ENCODE measurements around the gene SPATS2. TPM values are rescaled to one million over a fixed set of nuclear protein-coding genes. Genes with fewer than 3 reads are reported as not detected.
"Not testable (repeated sequence)": the region's sequence is repeated elsewhere in the genome, so short reads cannot be mapped to it uniquely, and the experiment has no call there.

Gene SPATS2
- total RNA-seq, 1 experiment from 2014 or later, result 32.3 TPM

DNA sequence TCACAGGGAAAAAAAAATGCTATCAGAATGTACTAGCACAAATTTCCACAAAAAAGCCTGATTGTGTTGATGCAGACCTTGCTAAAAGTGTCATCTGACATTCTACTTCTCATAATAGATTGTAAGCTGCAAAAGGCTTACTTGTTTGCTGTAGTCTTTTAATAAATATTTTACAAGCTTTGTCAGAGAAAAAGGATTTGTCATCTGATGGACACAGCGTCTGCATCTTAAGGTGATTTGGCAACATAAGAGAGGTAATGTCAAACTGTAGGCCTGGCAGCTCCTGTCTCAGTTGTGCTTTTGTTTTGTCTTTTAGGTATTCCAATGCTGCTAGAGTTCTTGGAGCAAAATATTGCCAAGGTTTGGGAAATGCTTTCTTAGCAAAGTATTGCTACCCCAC lies 145.3 kb downstream of the SPATS2 start:
- no peak for DNase-seq (ENCODE audit: low read depth)

DNA sequence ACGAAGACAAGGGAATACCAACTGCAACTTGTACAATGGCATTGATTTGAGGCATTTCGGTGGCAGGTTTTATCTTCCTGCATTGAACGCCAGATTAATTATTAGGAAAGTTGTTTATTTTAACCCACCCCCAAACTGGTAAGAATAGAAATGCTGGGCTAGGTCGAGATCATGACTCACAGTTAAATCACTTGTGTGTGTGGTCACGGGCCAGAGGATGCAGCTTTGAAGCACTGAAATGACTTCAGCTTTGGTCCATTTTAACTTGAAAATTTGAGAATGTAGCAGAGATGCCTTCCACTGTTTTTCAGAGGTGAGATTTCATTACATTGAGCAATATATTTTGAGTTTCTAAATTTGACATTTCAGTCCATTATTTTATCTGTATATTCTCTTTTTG lies 148.0 kb downstream of the SPATS2 start:
- peak; percentile 75 for DNase-seq (ENCODE audit: low read depth)

DNA sequence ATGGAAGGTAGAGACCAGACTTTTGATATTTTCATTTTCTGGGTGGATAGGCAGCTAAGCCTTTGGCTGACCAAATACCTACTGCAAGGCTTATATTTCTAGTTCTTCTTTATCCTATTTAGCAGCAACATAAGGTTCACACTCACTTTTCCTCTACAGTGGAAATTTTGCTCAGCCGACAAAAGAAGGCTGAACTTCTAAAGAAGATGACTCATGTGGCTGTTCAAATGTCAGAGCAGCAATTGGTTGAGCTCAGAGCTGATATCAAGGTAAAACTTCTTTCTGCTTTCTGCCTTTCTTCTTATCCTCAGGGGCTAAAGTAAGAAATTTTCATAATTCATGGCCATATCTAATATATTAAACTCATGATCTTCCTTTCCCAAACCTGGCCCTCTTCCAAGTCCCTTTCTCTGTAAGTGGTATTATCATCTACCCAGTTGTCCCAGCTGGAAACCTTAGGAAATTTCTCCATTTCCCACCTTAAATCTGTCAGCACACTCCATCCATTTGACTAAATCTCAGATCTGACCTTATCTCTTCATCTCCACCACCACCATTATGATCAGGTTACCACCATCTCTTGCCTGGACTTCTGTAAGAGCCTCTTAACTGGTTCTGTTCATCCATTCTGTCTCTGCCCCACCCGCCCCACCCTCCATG lies 151.8 kb downstream of the SPATS2 start:
- DNase-seq (ENCODE audit: low read depth), result peak; percentile 39

DNA sequence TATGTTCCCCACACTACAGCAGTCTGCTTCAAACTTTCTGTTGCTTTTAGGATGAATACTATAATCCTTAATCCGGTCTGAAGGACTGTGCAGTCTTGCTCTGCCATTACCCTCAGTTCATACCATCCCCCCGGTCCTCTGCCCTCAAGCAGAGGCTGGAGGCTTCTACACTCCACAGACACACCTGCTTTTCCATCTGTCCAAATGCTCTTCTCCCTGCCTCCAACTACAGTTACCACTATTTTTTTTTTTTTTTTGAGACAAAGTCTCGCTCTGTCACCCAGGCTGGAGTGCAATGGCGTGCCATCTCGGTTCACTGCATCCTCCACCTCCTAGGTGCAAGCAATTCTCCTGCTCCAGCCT lies 152.3 kb downstream of the SPATS2 start:
- no peak for DNase-seq (ENCODE audit: low read depth)

DNA sequence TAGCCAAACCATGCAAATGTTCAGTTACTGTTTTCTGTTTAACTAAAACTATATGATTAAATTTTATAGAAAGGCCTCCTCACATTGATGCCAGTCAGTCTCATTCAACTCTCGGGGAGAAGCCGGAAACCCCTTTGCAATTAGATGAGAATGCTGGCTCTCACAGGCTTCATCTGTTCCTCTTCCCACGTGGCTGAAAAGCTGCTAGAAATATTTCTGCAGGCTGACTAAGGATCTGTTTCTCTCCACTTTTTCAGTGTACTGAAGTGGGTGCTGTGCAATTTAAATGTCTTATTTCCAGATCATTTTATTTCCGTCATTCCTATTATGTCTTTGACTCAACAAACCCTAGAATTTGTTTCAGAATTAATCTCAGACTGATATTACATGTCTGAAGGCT lies 154.1 kb downstream of the SPATS2 start:
- no peak for DNase-seq (ENCODE audit: low read depth)

DNA sequence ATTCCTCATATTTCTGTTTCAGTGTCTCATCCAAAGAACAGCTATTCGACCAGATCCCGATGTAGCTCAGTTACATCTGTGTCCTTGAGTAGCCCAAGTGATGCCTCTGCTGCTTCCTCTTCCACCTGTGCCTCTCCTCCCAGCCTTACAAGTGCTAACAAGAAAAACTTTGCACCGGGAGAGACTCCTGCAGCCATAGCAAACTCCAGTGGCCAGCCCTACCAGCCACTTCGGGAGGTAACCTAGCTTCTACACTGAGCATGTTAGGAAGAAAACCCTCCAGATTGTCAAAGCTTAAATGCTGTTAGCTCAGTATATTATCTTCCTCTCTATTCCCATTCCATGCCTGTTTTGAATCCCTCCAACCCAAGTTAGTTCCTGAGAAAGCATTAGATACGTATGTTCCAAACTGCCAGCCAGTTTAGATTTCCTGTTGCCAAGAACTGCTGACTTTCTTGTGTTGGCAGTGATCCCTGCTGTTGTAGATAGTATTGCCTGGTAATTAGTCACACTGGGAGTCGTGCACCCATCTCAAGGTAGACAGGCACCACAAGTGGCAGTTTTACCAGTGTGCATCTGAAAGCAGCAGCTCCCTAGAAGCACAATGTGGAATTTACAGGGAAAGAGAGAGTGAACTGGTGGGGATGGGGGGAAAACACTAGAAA lies 157.5 kb downstream of the SPATS2 start:
- no peak for DNase-seq (ENCODE audit: low read depth)

DNA sequence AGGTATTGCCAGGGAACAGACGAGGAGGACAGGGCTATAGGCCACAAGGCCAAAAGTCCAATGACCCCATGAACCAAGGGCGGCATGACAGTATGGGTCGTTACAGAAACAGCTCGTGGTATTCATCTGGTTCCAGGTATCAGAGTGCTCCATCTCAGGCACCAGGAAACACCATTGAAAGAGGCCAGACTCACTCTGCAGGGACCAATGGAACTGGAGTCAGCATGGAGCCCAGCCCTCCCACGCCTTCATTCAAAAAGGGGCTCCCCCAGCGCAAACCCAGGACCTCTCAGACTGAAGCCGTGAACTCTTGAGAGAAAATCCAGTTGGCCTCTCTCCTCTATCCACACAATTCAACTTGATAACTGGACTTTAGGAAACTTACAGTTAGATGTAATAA lies 158.7 kb downstream of the SPATS2 start:
- no peak for DNase-seq (ENCODE audit: low read depth)

DNA sequence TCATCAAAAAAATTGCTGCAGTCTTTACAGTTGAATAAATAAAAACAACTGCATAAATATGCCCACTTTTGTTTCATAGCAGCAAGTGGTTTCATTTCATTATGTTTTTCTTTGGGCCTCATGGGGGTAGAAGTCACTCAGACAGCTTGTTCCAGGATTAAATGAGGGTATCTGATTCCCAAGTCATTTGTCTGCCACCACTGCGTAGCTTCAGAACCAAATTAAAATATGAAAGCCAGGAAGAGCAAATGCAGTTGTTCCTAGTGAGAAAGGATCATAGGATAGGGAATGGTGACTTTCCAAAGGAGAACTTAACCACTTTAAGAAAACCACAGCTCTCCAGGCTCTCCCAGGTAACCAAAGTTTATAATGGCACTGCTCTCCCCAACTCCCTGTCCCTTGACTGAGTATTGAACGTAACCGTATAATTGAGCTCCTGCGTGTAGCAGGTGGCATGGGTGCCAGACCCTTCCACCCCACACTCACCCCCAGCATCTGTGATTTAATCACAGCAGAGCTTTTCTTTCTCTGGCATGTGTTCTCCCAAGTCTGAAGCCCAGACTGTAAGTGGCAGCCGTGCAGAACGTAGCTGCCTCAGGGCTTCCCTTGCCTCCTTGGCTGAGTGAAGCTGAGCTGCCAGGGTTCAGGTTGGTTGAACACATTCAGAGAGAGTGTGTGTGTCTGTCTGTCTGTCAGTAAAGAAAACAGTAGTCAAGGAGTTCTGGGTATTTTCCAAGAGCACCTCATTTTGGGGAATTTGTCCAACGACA lies 160.3 kb downstream of the SPATS2 start:
- no peak for DNase-seq (ENCODE audit: low read depth)

DNA sequence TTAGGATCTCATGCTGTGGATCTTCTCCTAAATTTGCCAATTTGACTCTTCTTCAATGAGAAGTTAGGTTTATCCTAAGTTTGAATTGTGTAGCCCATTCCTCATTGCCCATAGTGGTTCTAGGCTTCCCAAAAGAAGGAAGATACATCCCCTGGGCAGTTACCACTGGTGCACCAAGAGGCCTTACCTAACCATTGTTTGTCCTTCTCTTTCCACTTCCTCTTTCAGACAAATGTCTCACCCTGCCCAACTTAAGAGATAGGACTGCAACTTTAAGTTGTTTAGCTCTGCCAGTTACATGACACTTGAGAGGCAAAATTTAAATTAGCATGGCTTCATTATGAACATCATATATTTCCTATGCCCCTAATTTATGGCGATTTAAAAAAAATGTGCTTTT lies 162.2 kb downstream of the SPATS2 start:
- no peak for DNase-seq (ENCODE audit: low read depth)

DNA sequence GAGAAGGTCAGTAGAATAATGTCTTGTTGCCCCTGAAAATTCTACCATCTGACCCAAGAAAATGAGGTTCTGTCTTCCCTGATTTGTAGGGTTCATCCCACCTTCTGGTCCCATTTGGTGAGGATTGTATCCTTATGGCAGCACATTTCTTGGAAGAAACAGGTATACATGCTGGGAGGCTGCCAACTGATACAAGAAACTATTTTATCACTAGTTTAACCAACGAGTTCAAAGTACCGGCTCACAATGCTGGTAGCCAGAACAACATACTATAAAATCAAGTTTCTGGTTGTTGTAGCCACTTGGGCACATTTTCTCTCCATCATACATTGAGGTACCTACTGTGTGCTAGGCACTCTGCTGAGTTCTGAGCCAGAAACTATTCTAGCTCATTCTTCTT lies 164.5 kb downstream of the SPATS2 start:
- DNase-seq (ENCODE audit: low read depth), result no peak

DNA sequence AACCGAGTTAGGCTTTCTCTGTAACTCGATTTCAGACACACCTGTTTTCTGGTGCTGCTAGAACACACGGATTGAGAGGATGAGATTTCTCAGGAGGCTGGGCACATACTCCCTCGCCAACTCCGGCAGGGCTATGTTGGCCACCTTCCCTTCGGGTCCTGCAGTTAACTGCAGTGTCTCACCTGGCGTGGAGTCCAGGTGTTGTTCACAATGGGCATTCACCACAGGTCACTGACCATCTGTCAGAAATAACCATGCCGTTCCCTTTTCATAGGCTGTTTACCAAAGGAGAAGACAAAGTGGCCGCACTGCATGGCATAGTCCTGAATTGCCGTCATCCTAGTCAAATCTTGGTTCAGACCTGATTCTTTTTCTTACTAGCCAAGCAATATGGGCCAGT lies 166.1 kb downstream of the SPATS2 start:
- DNase-seq (ENCODE audit: low read depth), result no peak

DNA sequence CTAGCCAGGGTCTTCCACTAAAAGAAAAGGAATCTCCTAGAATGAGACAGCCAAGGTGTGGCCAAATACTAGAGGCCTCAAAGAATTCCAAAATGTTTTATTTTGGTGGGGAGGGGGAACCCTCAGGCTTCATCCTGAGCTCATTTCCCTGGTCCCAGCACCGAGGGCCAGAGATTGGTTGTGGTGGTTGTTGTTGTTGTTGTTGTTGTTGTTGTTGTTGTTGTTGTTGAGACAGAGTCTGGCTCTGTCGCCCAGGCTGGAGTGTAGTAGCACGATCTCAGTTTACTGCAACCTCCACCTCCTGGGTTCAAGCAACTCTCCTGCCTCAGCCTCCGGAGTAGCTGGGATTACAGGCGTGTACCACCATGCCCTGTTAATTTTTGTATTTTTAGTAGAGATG lies 166.9 kb downstream of the SPATS2 start:
- DNase-seq (ENCODE audit: low read depth), result not testable (repeated sequence)

DNA sequence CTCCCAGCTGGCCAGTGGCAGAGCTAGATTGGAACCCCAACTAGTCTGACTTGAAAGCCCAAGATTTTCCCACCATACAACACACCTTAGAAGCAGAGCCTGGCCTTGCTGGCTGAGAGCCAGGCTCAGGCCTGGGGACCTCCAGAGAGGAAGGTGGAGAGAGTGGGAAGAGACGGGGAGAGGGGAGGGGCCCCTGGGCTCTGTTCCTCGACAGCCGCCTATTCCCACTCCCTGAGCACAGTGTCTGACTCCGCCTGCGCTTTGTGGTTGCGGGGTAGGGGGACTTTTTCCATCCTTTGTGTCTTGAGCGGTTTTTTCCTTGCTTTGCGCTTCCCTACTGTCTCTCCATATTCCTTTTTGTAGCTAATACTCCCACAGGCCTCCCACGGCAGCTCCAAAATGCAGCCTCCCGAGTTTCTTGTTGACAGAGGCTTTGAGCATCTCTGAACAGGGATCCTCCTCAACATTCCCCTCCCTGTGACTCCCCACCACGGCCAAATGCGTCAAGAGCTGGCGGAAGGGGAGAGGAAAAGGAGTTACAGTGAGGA lies 167.5 kb downstream of the SPATS2 start:
- no peak for DNase-seq (ENCODE audit: low read depth)

DNA sequence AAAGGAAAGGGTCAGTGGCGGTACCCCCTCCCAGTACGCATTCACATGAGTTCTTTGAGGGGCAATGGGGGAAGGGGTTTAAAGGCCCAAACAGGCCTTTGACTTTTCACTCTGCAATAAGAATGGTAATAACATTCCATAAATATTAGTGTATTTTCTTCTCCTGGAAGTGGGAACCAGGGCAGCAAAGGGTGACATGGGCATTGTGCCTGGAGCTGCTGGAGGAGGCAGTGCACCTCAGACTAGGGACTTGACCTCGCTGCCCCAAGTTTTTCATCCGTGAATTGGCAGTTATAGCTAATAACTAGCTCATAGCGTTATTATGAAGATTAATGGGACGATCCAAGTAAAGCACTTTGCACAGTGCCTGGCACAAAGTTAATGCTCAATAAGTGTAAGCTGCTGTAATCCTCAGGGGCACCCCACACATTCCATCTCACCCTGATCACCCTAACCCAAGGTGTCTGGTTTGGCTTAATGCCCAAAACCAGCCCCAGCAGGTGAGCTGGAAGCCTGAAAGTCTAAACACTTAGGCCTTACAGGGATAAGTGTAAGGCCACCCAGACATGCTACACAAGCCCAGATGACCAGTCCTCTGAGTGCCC lies 168.8 kb downstream of the SPATS2 start:
- DNase-seq (ENCODE audit: low read depth), result no peak

DNA sequence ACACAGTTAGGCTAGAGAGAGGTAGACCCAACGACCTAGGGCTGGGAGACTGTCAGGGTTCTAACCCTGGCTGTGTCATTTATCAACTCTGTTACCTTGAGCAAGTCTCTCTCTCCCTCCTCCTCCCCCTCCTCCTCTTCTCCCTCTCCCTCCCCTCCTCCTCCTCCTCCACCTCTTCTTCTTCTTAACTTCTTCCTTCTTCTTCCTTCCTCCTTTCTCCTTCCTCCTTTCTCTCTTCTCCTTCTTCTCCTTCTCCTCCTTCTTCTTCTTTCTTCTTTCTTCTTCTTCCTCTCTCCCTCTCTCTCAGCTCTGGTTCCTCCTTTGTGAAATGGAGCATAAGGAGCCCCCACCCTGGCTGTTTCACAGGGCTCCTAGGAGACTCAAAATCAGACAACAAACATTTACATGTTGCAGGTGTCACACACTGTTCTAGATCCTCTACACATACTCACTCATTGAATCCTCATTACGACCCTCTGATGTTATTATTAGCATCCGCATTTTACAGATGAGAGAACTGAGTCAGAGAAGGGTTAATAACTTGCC lies 169.3 kb downstream of the SPATS2 start:
- DNase-seq (ENCODE audit: low read depth), result no peak

DNA sequence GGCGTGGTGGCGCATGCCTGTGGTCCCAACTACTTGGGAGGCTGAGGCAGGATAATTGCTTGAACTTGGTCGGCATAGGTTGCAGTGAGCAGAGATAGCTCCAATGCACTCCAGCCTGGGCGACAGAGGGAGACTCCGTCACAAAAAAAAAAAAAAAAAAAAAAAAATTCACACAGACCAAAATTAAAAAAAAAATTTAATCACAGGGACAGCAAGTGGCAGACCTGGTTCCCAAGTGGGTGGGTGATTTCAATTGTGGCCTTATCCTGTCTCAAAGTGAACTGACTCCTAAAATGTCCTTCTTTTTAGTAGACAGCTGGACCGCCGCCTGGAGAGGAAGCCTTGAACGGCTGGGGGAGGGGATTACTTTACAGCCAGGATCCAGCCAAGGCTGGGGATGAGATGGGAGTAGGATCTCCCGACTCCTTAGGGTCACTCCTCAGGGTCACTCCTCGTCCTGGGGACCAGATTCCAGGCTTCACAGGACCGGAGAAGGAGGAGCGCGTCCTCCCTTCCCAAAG lies 170.0 kb downstream of the SPATS2 start:
- no peak for DNase-seq (ENCODE audit: low read depth)

DNA sequence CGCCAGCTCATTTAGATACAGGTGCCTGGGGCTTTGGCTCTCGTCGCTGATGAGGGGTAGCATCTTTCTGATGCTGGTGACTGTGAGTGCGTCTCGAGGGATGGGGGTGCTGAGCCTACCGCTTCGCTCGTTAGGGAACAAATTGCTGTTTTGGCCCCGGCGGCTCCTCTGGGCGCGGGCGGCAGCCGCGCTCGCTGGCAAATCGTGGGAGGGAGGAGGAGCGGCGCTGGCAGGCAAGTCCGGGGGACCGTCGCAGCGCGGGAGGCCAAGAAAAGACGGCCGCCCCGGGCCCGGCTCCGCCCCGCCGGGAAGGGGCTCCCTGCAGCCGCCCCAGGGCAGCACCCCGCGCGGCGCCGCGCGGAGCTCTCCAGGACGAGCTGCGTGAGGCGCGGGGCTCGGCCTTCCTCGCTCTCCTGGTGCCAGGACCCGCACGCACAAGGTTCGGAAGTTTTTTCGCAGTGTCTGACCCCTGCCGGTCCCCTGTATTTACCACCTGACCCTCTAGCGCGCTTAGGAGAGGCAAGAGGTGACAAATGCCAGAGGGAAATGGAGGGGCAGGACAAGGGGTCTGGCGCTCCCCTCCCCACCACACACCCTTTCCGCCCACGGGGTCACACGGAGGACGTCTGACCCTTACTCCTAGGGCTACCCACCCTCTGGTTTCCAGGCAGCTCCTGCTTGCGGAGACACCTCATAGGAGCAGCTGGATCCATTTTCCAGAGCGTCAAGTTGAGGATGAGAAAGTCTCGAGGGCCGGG lies 170.7 kb downstream of the SPATS2 start:
- no peak for DNase-seq (ENCODE audit: low read depth)

DNA sequence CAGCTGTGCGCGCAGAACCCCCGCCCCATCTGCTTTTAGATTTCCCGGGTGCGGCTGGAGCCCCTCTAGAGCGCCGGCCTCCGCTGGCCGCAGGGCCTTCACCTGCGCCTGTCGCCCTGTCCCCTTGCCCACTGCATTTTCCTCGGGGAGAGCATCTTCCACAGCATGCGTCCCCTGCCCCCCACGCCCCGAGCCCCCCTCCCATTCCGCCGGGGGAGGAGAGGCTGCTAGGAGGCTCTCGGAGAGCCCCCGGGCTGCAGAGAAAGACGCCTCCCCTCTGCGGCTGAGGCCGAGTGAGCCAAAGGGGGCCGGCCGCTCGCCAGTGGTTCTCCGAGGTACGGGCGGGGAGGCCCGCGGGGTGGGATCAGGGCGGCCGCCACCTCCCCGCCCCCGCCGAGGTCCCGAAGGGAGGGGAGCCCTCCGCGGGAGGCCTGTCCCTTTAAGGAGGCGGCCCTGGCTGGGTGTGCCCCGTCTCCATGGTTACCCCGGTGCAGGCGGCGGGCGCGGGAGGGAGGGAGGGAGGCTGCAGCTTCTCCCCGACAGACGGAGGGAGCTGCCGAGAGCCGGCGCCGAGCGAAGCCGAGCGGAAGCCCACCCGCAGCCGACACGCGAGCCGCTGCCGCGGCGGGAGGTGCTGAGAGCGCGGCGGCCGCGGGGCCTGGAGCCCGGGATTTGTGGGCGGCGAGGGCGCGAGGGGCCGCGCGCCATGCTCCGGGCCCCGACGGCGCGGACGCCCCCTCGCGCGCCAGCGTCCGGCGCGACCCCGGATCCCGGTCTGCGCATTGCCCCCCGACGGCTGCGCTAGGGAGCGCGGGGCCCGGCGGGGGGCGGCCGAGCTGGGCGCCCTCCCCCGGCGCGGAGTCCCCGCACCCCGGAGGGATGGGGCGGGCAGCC lies 171.5 kb downstream of the SPATS2 start, which contains the start of gene KCNH3:
TSS of gene KCNH3 (plus strand) at position 521 of the 894 bp plus-strand sequence. CDS start 387 bp downstream, outside the sequence.
- DNase-seq (ENCODE audit: low read depth), result peak; percentile 81

DNA sequence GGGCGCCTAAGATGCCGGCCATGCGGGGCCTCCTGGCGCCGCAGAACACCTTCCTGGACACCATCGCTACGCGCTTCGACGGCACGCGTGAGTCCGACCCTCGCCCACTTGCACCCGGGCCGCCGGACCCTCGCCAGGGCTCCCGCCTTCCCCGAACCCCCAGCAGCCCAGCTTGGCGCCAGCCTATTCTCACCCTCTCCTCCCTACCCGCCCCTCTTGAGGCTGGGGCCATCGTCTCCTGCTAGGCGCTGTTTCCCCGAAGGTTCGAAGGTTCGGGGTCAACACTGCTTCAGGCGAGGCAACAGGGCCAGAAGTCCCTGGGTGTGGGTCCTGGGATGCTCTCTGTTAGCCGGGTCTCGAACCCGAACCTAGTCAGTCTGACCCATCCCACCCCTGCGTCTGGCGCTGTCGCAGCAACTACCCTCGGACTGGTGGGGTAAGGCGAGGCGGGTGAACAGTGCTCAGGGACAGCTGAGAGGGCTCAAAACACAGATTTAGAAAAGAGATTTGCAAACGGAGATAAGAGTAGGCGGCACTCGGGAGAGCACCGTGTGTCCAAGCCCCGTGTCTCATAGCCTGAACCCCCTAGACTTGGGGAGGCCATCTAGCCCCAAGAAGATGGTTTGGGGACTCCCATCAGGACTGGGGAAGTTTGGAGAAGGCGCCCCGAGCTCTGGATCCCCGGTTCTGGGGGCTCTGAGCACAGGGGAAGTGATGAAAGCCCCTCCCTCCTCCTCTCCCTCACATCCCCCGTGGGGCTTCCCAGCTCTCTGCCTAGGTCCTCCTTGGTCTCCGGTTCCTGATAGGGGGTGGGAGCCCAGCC lies 172.4 kb downstream of the SPATS2 start:
- no peak for DNase-seq (ENCODE audit: low read depth)
